GM13976 (cell line): ENCODE measurements around the gene FLNB.

Source experiments
- DNase-seq: peaks from one replicate; pipeline ENCODE4 v3.0.0; 2012; ENCODE audit warnings: low spot score
- in situ Hi-C: fragments of 300-500 bp; cut with MboI; formaldehyde crosslinking; loops from one replicate; pipeline ENCODE4 v1.12.0; 2022; ENCODE audit warnings: low sequenced_read_pairs, mixed read lengths, inconsistent platforms; ENCODE audit not compliant: unreplicated experiment
- TF ChIP-seq, protein P1 (sequence below): IDR thresholded peaks from 2 replicates; pipeline ENCODE4 v1.5.1; 2012; ENCODE audit warnings: borderline replicate concordance, mild to moderate bottlenecking; ENCODE audit not compliant: insufficient read depth; ENCODE audit errors: extremely low read depth, missing control alignments, control extremely low read depth

The FLNB gene

DNA sequence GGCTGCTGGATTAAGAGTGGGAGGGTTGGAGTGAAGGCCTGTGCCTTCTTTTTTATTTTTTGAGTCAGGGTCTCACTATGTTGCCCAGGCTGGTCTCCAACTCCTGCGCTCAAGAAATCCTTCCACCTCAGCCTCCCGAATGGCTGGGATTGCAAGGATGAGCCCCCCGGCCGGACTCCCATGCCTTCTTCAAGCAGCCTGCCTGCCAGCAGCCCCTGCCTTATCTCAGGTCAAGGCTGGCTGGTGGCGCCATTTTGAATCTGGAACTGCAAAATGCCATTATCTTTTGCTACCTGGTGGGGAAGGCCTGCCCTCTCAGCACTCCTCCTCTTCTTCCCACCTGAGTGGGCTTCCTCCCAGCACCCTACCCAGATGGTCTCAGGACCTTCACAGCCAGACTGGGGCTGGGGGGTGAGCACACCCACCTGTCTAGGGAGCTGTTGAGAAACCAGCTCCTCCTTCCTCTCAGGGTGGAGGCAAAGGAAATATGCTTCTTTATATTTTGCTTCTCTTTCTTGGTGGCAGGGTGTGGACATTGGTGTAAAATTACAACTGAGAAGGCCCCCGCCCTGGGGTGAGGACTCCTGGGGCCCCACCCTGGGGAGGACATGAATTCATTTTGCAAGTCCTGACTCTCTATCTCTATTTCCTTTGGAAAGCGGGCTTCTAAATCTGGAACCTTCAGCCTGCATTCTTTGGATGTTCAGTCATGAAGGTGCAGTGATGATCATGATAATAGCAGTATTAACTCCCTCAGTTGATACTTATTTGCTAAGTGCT is 7.7 kb upstream of the FLNB start:
- TF ChIP-seq, protein P1, sequence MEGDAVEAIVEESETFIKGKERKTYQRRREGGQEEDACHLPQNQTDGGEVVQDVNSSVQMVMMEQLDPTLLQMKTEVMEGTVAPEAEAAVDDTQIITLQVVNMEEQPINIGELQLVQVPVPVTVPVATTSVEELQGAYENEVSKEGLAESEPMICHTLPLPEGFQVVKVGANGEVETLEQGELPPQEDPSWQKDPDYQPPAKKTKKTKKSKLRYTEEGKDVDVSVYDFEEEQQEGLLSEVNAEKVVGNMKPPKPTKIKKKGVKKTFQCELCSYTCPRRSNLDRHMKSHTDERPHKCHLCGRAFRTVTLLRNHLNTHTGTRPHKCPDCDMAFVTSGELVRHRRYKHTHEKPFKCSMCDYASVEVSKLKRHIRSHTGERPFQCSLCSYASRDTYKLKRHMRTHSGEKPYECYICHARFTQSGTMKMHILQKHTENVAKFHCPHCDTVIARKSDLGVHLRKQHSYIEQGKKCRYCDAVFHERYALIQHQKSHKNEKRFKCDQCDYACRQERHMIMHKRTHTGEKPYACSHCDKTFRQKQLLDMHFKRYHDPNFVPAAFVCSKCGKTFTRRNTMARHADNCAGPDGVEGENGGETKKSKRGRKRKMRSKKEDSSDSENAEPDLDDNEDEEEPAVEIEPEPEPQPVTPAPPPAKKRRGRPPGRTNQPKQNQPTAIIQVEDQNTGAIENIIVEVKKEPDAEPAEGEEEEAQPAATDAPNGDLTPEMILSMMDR, result no peak
- in situ Hi-C loops, result loop anchor here (10.0 kb wide), 1 partner anchor 304 kb away; the partner anchor contains the start of genes HTD2 and RPP14
- no peak for DNase-seq

DNA sequence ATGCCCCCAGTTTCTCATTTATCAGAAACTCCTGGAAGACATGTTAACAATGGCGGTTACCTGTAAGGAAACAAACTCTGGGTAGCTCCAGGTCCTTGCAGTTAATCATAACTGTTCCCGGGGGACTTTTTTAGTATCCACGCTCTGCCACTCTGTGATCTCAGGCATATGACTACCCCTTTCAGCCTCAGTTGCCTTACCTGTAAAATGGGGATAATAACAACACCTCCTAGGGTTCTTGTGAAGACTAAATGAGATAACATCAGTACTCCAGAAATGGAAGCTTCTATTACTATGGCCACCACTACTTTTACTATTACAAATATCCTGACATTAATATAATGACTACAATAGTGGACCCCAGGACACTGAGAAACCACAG is 7.1 kb upstream of the FLNB start:
- no peak for DNase-seq
- in situ Hi-C loops, result loop anchor here (10.0 kb wide), 1 partner anchor 304 kb away; the partner anchor contains the start of genes HTD2 and RPP14
- TF ChIP-seq, protein P1, result no peak

DNA sequence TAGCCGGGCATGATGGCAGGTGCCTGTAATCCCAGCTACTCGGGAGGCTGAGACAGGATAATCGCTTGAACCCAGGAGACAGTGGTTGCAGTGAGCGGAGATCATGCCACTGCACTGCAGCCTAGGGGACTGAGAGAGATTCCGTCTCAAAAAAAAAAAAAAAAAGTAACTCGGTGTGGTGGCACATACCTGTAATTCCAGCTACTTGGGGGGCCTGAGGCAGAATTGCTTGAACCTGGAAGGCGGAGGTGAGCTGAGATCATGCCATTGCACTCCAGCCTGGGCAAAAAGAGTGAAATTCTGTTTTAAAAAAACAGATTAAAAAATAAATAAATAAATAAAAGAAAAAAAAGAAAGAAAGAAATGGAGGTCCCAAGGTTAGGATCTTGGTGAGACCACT is 6.2 kb upstream of the FLNB start:
- in situ Hi-C loops, result loop anchor here (10.0 kb wide), 1 partner anchor 303 kb away; the partner anchor contains the start of genes HTD2 and RPP14
- TF ChIP-seq, protein P1, result no peak
- no peak for DNase-seq

DNA sequence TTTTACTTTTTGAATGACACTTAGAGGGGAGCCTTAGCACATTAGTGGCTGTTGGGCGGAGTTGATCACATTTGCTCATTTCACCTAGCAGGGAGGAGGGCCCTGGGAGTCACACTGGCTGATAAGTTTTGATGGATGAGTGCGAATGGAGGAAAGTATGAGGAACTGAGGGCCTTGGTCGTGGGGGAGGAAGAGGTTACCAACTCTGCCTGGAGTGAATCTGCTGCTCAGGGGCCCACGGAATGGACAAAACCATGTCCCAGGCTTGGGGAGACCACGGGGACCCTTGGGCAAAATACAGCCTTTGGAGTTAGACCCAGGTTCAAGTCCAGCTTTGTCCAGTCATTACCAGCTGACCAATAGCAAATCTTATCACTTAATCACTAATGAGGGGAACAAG is 5.1 kb upstream of the FLNB start:
- in situ Hi-C loops, result loop anchor here (10.0 kb wide), 1 partner anchor 302 kb away; the partner anchor contains the start of genes HTD2 and RPP14
- TF ChIP-seq, protein P1, result no peak
- no peak for DNase-seq

DNA sequence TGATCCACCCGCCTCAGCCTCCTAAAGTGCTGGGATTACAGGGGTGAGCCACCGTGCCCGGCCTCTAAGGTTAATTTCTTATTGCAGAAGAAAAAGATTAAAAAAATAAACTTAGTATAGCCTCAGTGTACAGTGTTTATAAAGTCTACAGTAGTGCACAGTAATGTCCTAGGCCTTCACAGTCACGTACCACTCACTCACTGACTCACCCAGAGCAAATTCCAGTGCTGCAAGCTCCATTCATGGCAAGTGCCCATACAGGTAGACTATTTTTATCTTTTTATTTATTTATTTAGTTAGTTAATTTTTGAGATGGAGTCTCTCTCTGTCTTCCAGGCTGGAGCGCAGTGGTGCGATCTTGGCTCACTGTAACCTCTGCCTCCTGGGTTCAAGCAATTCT is 3.2 kb upstream of the FLNB start:
- TF ChIP-seq, protein P1, result no peak
- in situ Hi-C loops, result loop anchor here (10.0 kb wide), 1 partner anchor 300 kb away; the partner anchor contains the start of genes HTD2 and RPP14
- DNase-seq, result no peak

DNA sequence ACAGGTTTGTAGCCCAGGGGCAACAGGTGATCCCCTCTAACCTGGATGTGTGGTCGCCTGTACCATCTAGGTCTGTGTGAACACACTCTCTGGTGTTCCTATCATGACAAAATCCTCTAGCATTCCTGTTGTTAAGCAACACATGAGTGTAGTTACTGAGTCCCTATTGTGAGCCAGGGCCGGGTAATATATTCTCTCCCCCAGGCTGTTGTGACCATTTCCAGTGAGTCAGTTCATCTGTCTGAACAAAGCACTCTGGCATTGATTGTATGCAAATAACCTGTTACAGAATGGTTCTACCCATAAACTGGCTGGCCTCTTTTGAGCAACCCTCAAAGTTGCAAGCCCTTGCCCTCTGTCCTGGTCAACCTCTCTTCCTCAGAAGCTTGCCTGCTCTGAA is 2.6 kb upstream of the FLNB start:
- DNase-seq, result no peak
- TF ChIP-seq, protein P1, result no peak
- in situ Hi-C loops, result loop anchor here (10.0 kb wide), 1 partner anchor 299 kb away; the partner anchor contains the start of genes HTD2 and RPP14
